ENCODE data around the gene MOB3B. TPM values are rescaled to one million over a fixed set of nuclear protein-coding genes. Genes with fewer than 3 reads are reported as not detected.

Gene MOB3B
- total and polyA plus RNA-seq, 7 experiments from 2014 or later: 0.07 to 1.8 (median 0.72) TPM; not detected in 1

DNA sequence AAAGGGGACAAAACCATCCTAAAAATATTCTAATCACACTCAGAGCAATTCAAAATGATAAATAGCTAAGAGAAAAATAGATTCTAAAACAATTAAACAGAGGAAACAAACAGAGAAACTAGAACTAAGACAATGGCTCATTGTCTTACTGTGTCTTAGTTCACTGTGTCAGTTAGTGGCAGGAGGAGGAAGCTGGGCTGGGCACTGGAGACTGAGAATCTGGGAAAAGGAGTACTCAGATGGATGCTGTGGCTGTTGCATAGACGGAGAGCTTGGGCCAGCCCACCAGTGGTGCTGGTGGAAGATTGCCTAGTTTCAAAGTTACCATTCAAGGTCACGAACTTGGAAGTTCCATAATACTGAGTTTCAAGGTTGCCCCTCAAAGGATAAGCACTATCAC is 100.2 kb downstream of the MOB3B start:
- Histone ChIP-seq H3K27me3 (ENCODE audit: control insufficient read depth in 2 of 2, insufficient read depth in 2 of 2, low read length in 2 of 2) (no peaks in the 10 kb centered on the region), H3K4me1 (ENCODE audit: control insufficient read depth in 2 of 2, insufficient read depth in 2 of 2, low read length in 2 of 2) (no peaks in the 10 kb centered on the region), H3K27ac (ENCODE audit: low read depth, low read length) (no peak overlapping the region), H3K9me3 (ENCODE audit: control insufficient read depth in 2 of 3, low read length in 3 of 3) (no peaks in the 10 kb centered on the region), H3K4me3 (ENCODE audit: low read length) (no peak overlapping the region), H3K36me3 (ENCODE audit: control insufficient read depth in 2 of 3, insufficient read depth in 3 of 3, low read length in 3 of 3) (no peaks in the 10 kb centered on the region)
- intact Hi-C loops (cut with micrococcal nuclease): no loop called here
- H3K9me3 Mint-ChIP-seq: no peaks in the 10 kb centered on the region
- H3K27me3 Mint-ChIP-seq: no peaks in the 10 kb centered on the region
- no peak for ATAC-seq
- no peak for DNase-seq
- no peak overlapping the region for H3K4me3 Mint-ChIP-seq
- H3K27ac Mint-ChIP-seq: no peak overlapping the region
- CTCF ChIA-PET: no interaction called here
- peaks cover 0 to 3% (median 0%) of the 10 kb centered on the region in 5 donors for H3K36me3 Mint-ChIP-seq
- POLR2A ChIA-PET: no interaction called here
- H3K4me1 Mint-ChIP-seq: peaks cover 6 to 15% (median 11%) of the 10 kb centered on the region in 7 donors

DNA sequence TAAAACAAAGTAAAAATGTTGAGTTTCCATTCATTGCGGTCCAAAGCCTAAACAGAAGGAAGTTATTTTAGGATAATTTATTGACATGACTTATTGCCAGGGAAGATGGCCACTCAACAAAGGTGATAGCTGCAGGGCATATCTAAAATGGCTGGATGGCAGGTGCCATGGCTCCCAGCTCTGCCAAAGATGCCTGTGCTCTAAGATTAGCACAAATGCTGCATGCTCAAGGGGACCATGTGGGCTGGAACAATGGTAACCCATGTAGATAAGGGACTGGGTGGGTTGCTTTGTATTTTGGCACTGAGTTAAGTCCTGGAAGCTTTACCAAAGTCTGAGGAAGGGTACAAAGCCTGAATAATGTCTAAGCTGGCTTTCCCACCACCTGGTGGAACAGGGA is 101.1 kb downstream of the MOB3B start:
- ChIA-PET POLR2A (no interaction called here), CTCF (no interaction called here)
- no peak overlapping the region for H3K4me3 ChIP-seq (ENCODE audit: low read length)
- Mint-ChIP-seq H3K27me3 (no peaks in the 10 kb centered on the region), H3K4me1 (peaks cover 4 to 18% (median 11%) of the 10 kb centered on the region in 7 donors), H3K9me3 (no peaks in the 10 kb centered on the region), H3K36me3 (peaks cover 0 to 3% (median 0%) of the 10 kb centered on the region in 5 donors), H3K27ac (no peak overlapping the region), H3K4me3 (no peak overlapping the region)
- no peaks in the 10 kb centered on the region for H3K4me1 ChIP-seq (ENCODE audit: control insufficient read depth in 2 of 2, insufficient read depth in 2 of 2, low read length in 2 of 2)
- no peak overlapping the region for H3K27ac ChIP-seq (ENCODE audit: low read depth, low read length)
- H3K36me3 ChIP-seq (ENCODE audit: control insufficient read depth in 2 of 3, insufficient read depth in 3 of 3, low read length in 3 of 3): no peaks in the 10 kb centered on the region
- H3K27me3 ChIP-seq (ENCODE audit: control insufficient read depth in 2 of 2, insufficient read depth in 2 of 2, low read length in 2 of 2): no peaks in the 10 kb centered on the region
- no peak for ATAC-seq
- intact Hi-C loops (cut with micrococcal nuclease): no loop called here
- no peak for DNase-seq
- no peaks in the 10 kb centered on the region for H3K9me3 ChIP-seq (ENCODE audit: control insufficient read depth in 2 of 3, low read length in 3 of 3)

DNA sequence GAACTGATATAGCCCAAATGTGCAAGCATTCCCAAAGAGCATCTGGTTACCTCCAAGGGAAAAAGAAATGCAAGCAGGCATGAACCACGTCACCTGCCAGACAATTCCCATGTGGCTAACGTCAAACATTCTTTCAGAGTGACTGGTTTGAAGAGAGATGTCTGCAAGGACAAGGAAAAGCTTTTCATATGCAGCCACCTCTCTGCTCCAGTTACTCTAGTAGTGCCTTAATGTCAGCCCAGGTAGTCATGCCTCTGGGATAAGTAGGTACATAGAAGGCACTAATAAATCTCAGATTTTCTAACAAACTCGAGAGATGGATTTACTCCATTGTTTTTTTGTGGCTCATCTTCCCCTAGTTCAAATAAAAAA is 102.4 kb downstream of the MOB3B start:
- H3K36me3 Mint-ChIP-seq: peaks cover 0 to 3% (median 0%) of the 10 kb centered on the region in 5 donors
- DNase-seq: no peak
- H3K27me3 Mint-ChIP-seq: no peaks in the 10 kb centered on the region
- ChIA-PET POLR2A (no interaction called here), CTCF (no interaction called here)
- no peaks in the 10 kb centered on the region for H3K36me3 ChIP-seq (ENCODE audit: control insufficient read depth in 2 of 3, insufficient read depth in 3 of 3, low read length in 3 of 3)
- H3K27ac Mint-ChIP-seq: no peak overlapping the region
- no peaks in the 10 kb centered on the region for H3K27me3 ChIP-seq (ENCODE audit: control insufficient read depth in 2 of 2, insufficient read depth in 2 of 2, low read length in 2 of 2)
- intact Hi-C loops (cut with micrococcal nuclease): no loop called here
- H3K27ac ChIP-seq (ENCODE audit: low read depth, low read length): no peak overlapping the region
- ATAC-seq: no peak
- H3K9me3 ChIP-seq (ENCODE audit: control insufficient read depth in 2 of 3, low read length in 3 of 3): no peaks in the 10 kb centered on the region
- no peak overlapping the region for H3K4me3 Mint-ChIP-seq
- no peak overlapping the region for H3K4me3 ChIP-seq (ENCODE audit: low read length)
- H3K9me3 Mint-ChIP-seq: no peaks in the 10 kb centered on the region
- H3K4me1 ChIP-seq (ENCODE audit: control insufficient read depth in 2 of 2, insufficient read depth in 2 of 2, low read length in 2 of 2): no peaks in the 10 kb centered on the region
- peaks cover 0 to 14% (median 7%) of the 10 kb centered on the region in 7 donors for H3K4me1 Mint-ChIP-seq

GRCh38 chr9:27426511-27427271 is 102.9 kb downstream of the MOB3B start:
- POLR2A ChIA-PET: no interaction called here
- Histone ChIP-seq H3K9me3 (ENCODE audit: control insufficient read depth in 2 of 3, low read length in 3 of 3) (no peaks in the 10 kb centered on the region), H3K4me3 (ENCODE audit: low read length) (no peak overlapping the region), H3K36me3 (ENCODE audit: control insufficient read depth in 2 of 3, insufficient read depth in 3 of 3, low read length in 3 of 3) (no peaks in the 10 kb centered on the region), H3K27me3 (ENCODE audit: control insufficient read depth in 2 of 2, insufficient read depth in 2 of 2, low read length in 2 of 2) (no peaks in the 10 kb centered on the region), H3K4me1 (ENCODE audit: control insufficient read depth in 2 of 2, insufficient read depth in 2 of 2, low read length in 2 of 2) (no peaks in the 10 kb centered on the region), H3K27ac (ENCODE audit: low read depth, low read length) (no peak overlapping the region)
- CTCF ChIA-PET: no interaction called here
- no peak overlapping the region for H3K4me3 Mint-ChIP-seq
- no peaks in the 10 kb centered on the region for H3K27me3 Mint-ChIP-seq
- intact Hi-C loops (cut with micrococcal nuclease): no loop called here
- H3K36me3 Mint-ChIP-seq: peaks cover 0 to 4% (median 0%) of the 10 kb centered on the region in 5 donors
- H3K4me1 Mint-ChIP-seq: peaks cover 0 to 11% (median 1%) of the 10 kb centered on the region in 7 donors
- H3K27ac Mint-ChIP-seq: no peak overlapping the region
- DNase-seq (no peak), ATAC-seq (no peak)
- peaks cover 0 to under 1% (median 0%) of the 10 kb centered on the region in 11 donors for H3K9me3 Mint-ChIP-seq

GRCh38 chr9:27425827-27426510 is 103.6 kb downstream of the MOB3B start:
- Histone ChIP-seq H3K36me3 (ENCODE audit: control insufficient read depth in 2 of 3, insufficient read depth in 3 of 3, low read length in 3 of 3) (no peaks in the 10 kb centered on the region), H3K4me3 (ENCODE audit: low read length) (no peak overlapping the region), H3K9me3 (ENCODE audit: control insufficient read depth in 2 of 3, low read length in 3 of 3) (no peaks in the 10 kb centered on the region), H3K27ac (ENCODE audit: low read depth, low read length) (no peak overlapping the region), H3K27me3 (ENCODE audit: control insufficient read depth in 2 of 2, insufficient read depth in 2 of 2, low read length in 2 of 2) (no peaks in the 10 kb centered on the region), H3K4me1 (ENCODE audit: control insufficient read depth in 2 of 2, insufficient read depth in 2 of 2, low read length in 2 of 2) (no peaks in the 10 kb centered on the region)
- ATAC-seq (no peak), DNase-seq (no peak)
- Mint-ChIP-seq H3K4me1 (peaks cover 0 to 11% (median 0%) of the 10 kb centered on the region in 7 donors), H3K9me3 (peaks cover 0 to 3% (median 0%) of the 10 kb centered on the region in 11 donors), H3K27ac (no peak overlapping the region), H3K36me3 (peaks cover 0 to 6% (median 0%) of the 10 kb centered on the region in 5 donors), H3K27me3 (no peaks in the 10 kb centered on the region), H3K4me3 (no peak overlapping the region)
- POLR2A ChIA-PET: no interaction called here
- intact Hi-C loops (cut with micrococcal nuclease): no loop called here
- CTCF ChIA-PET: no interaction called here

- Histone ChIP-seq H3K27me3 (ENCODE audit: control insufficient read depth in 2 of 2, insufficient read depth in 2 of 2, low read length in 2 of 2) (no peaks in the 10 kb centered on the region), H3K4me1 (ENCODE audit: control insufficient read depth in 2 of 2, insufficient read depth in 2 of 2, low read length in 2 of 2) (no peaks in the 10 kb centered on the region), H3K9me3 (ENCODE audit: control insufficient read depth in 2 of 3, low read length in 3 of 3) (no peaks in the 10 kb centered on the region), H3K27ac (ENCODE audit: low read depth, low read length) (no peak overlapping the region), H3K36me3 (ENCODE audit: control insufficient read depth in 2 of 3, insufficient read depth in 3 of 3, low read length in 3 of 3) (no peaks in the 10 kb centered on the region), H3K4me3 (ENCODE audit: low read length) (no peak overlapping the region)
- intact Hi-C loops (cut with micrococcal nuclease): no loop called here
- POLR2A ChIA-PET: no interaction called here
- Mint-ChIP-seq H3K36me3 (peaks cover 0 to 6% (median 0%) of the 10 kb centered on the region in 5 donors), H3K4me1 (peaks cover 0 to 11% (median 0%) of the 10 kb centered on the region in 7 donors), H3K27me3 (no peaks in the 10 kb centered on the region), H3K27ac (no peak overlapping the region), H3K9me3 (peaks cover 0 to 9% (median 0%) of the 10 kb centered on the region in 11 donors), H3K4me3 (no peak overlapping the region)
- ATAC-seq (no peak), DNase-seq (no peak)
- CTCF ChIA-PET: interaction anchor here (0.7 kb wide), 1 partner anchor 244 kb away, joined by 4 read pairs; no protein-coding TSS in a partner anchor
Observed at GRCh38 chr9:27423915-27424710, 105.5 kb downstream of the MOB3B start.
